ENCODE results near the gene TICAM2.
A peak's percentile ranks its signal among the peaks of the same experiment; 100 is the strongest.
"Not testable (repeated sequence)": the region's sequence is repeated elsewhere in the genome, so short reads cannot be mapped to it uniquely, and the experiment has no call there.

TICAM2 gene
- 0.11 to 0.22 (median 0.19) reads per million in 3 experiments for total RNA-seq

GRCh38 chr5:115601701-115602590 is at the start of gene TICAM2:
TSS of gene TICAM2 (minus strand) at chr5:115602479. CDS start at chr5:115581256, 21,223 bp downstream.
- DNase-seq: peak; percentile 47

DNA sequence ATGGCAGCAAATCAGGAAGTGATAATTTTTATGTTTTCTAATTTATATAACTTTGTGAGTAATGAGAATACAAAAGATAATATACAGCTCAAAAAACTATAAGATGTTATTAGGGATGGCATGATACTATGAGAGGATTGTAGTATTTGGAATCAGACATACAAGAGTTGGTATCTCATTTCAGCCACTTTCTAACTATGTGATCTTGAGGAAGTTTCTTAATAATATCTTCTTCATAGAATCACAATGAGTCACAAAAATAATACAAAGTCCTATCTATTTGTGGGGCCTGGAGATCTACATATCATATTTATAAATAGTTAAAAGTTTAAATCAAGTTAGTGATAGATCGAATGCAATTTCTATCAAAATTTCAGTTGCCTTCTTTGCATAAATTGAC is 47.3 kb upstream of the TICAM2 start:
- DNase-seq: no peak

DNA sequence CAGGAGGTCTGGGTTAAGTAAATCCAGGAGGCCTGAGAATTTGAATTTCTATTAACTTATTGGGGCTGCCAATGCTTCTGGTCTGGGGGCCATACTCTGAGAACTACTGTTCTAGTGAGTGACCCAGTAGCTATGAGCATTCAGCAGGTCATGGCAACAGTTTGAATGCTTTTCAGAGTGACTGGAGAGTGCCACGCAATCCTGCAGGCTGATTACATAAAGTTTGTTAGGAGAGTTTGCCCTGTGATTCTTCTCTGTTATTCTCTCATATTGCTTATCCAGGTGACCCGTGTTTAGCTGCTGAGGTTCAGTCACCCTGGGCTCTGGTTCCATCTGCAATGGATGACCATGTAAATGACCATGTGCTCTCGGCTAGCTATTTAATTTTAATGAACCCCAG is 45.8 kb upstream of the TICAM2 start:
- DNase-seq: no peak

- DNase-seq: not testable (repeated sequence)
Measured at GRCh38 chr5:115645386-115645785, 43.1 kb upstream of the TICAM2 start.

DNA sequence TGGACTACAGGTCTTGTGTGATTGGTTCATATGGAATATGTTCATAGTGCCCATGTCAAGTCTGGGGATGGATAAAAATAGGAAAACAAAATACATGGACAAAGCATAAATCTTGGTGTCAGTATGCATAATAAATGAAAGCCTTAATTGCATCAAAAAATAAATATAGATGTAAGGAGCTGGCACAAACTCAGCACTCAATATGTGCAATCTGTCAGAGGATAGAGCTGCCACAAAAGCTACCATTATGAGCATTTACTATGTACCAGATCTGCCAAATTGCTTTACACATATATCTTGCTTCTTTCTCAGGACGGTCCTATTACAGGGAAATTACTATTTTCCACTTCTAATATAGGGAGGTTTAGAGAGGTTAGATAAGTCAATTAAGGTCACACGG is 41.8 kb upstream of the TICAM2 start:
- no peak for DNase-seq

- no peak for DNase-seq
Measured at GRCh38 chr5:115641948-115642347, 39.7 kb upstream of the TICAM2 start.

DNA sequence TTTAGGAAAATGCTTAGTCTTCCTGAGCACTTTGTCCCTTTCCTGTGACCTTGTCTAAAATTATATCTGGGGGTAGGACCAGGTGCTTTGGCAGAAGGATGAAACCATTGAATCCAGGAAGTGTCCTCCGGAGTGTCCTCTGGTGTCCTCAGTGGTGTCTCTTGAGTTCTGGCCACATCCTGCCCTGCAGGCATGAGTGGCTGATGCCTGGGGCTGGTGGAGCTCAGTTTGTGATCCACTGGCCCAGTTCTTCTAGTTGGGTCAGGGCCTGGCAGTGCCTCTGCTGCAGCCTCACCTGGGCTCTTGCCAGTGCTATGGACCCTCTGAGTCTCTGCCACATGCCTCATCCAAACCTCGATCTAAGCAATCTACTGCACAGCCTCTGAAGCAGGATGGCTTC is 38.0 kb upstream of the TICAM2 start:
- no peak for DNase-seq

DNA sequence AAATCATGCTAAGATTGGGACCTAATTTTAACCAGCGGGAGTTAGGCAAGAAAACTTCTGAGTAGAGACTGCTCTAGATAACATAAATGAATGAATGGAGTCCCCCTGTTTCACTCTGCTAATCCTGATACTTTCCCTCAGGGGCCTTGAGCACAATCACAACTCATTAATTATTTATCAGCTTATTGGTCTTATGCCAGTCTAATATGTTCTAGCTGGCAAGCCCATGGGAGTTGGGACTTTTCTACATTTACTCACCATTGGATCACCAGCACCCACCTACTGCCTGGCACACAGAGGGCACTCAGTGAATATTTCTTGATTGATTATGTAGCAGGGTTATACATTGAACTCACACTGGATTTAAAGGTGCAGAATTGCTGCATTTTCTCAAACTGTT is 37.1 kb upstream of the TICAM2 start:
- DNase-seq: no peak

DNA sequence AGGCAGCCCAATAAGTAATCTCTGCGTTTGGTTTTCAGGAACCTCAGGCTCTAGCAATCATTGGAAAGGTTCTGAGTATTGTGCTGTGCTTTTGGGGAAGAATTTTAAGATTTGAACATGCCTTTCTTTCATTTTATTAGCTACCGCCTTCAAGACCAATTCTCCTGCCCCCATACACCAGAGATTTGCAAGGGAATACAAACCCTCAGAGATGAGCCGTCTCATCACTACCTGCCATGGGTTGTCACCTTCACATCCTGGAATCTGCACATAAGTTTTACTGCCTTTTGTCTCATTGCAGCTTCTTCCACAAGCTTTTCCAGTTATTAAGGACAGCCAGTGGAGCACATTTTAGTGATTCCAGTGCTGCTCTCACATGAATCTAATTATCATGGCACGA is 35.2 kb upstream of the TICAM2 start:
- DNase-seq: no peak

- DNase-seq: no peak
Measured at GRCh38 chr5:115636008-115636407, 33.7 kb upstream of the TICAM2 start.

DNA sequence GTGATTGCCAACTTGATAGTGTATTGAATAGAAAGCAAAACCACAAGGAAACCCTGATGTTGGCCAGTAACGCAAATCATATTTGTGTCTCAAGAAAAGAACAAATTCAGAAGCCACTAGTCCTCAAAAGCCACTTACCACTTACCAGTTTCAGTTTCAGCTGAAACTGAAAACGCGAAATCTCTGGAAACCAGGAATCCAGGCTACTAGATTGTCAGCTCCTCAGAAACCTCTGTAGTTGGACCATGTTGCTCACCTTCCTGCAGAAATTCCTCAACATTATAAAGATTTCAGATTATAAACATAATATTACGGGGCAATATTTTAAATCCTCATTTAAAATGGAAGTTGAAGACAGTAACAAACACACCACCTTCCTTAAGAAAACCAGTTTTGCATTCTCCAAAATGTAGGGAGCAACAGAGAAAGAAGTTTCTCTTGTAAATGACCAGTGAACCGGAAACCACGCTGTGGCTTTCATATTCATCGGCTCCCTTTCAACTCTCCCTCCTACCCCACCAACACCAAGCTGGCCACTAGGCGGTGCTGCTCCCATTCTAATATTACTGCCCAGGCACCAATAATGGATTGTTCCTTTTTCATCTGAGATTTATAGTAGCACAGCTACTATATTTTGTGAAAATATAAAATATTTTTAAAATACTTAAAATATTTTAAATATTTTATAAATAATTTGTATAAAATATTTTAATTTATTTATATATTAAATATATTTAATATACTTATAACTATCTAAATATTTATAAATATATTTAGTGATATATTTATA is 32.3 kb upstream of the TICAM2 start:
- DNase-seq: peak; percentile 66

DNA sequence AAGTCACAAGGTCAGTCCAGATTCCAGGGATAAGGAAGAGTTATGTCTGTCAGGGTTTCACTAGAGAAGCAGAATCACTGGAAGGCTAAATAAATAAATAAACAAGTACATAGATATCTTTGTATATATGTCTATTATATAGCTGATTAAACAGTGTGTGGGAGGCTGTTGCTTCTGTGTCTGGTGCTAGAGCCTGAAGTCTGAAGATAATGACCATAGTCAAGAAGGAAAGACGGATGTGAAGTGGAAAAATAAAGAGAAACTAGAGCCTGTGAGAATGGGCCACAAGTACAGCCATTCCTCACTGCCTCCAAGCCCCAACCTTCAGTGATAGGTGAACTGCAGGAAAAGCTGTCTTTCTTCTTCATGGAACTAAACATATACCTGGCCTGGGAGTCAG is 27.6 kb upstream of the TICAM2 start:
- no peak for DNase-seq

DNA sequence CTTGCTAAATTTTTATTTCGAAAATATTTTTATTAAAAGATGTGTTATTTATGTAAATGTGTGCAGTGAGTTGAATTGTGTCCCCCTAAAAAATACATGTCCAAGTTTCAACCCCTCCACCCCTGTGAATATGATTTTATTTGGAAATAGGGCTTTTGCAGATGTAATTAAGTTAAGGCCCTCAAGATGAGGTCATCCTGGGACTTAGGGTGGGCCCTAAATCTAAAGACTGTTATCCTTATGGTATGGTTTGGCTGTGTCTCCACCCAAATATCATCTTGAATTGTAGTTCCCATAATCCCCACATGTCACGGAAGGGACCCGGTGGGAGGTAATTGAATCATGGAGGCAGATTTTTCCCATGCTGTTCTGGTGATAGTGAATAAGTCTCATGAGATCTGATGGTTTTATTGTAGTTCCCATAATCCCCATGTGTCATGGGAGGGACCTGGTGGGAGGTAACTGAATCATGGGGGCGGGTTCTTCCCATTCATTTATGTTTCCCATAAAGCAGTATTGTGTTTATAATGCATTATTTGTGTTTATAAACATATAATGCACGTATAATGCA is 25.1 kb upstream of the TICAM2 start:
- no peak for DNase-seq

DNA sequence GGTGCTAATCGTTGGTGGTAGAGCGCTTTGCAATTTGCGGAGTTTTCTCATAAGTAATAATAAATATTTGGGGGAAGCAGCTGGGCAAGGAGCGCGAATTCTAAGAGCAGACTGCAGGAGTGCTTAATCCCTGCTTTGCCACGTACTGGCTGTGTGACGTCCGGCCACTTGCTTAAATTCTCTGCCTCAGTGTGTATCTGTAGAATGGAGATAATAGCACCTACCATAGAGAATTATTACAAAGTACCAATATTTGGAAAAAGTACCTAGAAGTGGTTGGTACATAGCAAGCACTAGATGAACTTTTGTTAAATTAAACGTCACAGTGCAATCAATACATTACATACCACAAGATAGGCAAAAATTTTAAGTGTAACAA is 24.2 kb upstream of the TICAM2 start:
- no peak for DNase-seq

GRCh38 chr5:115625579-115626444 is 23.5 kb upstream of the TICAM2 start, which contains the start of gene TMED7:
TSS of gene TMED7 (minus strand) at chr5:115626036. CDS start at chr5:115625792, 244 bp downstream.
- peak; percentile 98 for DNase-seq

DNA sequence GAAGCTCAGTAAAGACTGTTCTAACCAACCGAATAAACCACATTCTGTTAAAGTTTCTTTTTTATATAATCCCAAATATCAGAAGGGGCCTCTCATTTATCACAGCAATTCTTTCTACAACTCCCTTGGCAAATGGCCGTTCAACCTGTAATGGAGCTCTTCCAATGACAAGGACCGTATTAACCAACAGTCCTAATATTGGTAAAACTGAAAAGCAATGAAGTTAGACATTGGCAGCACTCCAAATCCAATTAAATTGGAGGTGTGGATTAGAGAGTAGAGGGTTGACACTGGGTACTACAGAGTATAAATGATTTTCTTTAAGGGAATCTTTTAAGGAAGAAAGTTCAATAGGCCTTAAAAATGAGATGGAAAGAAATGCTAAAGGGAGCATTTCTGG is 22.7 kb upstream of the TICAM2 start:
- no peak for DNase-seq

- no peak for DNase-seq
Measured at GRCh38 chr5:115623658-115624057, 21.4 kb upstream of the TICAM2 start.

GRCh38 chr5:115621365-115621900 is 19.2 kb upstream of the TICAM2 start:
- no peak for DNase-seq

DNA sequence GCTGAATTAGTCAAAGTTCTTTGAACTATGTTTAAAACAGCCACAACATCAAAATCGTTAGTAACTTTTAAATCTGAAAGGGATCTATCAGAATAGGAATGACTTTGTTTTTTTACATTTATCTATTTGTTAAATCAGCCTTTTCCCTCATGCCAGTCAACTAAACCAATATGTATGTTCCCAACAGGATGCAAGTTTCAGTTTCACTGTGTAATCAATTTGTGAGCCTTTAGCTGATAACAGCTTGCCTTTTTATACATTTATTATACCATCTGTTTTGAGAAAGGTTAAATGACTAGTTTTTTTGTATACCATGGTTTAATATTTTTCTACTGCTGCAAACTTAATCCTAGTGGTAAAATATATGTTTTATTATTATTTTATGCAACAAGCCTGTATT is 14.6 kb upstream of the TICAM2 start:
- no peak for DNase-seq

- no peak for DNase-seq
Measured at GRCh38 chr5:115616472-115616871, 14.2 kb upstream of the TICAM2 start.

DNA sequence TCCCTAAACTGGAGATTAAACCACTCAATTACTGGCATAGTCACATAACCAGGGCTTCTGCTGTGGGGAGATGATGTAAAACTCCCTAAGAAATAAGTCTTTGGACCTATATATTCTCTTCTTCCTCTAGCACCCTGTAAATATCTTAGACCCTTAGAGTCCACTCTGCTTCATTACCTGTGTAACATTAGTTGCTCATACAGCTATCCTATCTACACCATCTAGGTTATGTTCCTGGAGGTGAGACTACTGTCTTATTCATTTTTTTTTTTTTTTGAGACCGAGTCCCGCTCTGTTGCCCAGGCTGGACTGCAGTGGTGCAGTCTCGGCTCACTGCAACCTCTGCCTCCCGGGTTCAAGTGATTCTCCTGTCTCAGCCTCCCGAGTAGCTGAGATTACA is 9.6 kb upstream of the TICAM2 start:
- no peak for DNase-seq

GRCh38 chr5:115607935-115608334 is 5.7 kb upstream of the TICAM2 start:
- no peak for DNase-seq
